NCI-H446 treated with DMSO at 0.1 percent for 48 hours (cell line): Measurements from ENCODE around the gene CBL.
"Not testable (repeated sequence)": the region's sequence is repeated elsewhere in the genome, so short reads cannot be mapped to it uniquely, and the experiment has no call there.

Experiments used
- DNase-seq: peaks from one replicate; lab custom pipeline; 2025; lab: John Stamatoyannopoulos, UW

Gene CBL

GRCh38 chr11:119205574-119206510, at the start of gene CBL:
TSS of gene CBL (plus strand) at chr11:119206339. CDS start at chr11:119206418, 79 bp downstream.
- DNase-seq, result peak; percentile 74

- DNase-seq, result no peak
Measured at GRCh38 chr11:119156496-119156895, 49.6 kb upstream of the CBL start.

DNA sequence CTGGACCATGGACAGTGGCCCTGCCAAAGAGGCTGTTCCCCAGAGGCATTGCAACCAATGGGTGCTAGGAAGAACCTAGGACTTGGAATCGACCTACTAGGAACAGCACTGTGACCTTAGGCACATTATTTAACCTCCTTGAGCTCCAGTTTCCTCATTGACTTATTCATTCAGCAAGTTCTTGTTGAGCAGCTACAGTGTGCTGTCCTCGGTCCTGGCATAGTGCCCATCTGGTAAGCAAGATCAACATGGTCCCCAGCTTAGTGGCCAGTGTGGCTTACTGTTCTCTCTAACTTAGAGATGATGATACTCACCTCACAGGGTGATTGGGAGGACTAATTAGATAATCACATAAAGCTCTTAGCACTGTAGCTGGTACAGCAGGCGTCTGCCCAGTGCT, 49.1 kb upstream of the CBL start:
- DNase-seq, result no peak

DNA sequence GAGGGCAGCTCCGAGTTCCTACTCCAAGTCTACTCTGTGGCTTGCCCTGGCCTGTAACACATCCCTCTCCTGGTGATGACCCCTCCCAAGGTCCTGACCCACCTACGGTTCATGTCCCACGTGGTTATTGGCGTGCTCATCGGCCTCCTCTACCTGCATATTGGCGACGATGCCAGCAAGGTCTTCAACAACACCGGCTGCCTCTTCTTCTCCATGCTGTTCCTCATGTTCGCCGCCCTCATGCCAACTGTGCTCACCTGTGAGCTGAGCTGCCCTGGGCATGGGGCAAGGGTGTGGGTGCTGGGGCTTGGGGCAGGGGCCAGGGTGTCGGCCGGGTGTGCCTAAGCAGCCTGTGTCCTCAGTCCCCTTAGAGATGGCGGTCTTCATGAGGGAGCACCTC, 47.7 kb upstream of the CBL start:
- DNase-seq, result no peak

- DNase-seq, result no peak
Measured at GRCh38 chr11:119160151-119160550, 46.0 kb upstream of the CBL start.

- no peak for DNase-seq
Measured at GRCh38 chr11:119161871-119162270, 44.3 kb upstream of the CBL start.

DNA sequence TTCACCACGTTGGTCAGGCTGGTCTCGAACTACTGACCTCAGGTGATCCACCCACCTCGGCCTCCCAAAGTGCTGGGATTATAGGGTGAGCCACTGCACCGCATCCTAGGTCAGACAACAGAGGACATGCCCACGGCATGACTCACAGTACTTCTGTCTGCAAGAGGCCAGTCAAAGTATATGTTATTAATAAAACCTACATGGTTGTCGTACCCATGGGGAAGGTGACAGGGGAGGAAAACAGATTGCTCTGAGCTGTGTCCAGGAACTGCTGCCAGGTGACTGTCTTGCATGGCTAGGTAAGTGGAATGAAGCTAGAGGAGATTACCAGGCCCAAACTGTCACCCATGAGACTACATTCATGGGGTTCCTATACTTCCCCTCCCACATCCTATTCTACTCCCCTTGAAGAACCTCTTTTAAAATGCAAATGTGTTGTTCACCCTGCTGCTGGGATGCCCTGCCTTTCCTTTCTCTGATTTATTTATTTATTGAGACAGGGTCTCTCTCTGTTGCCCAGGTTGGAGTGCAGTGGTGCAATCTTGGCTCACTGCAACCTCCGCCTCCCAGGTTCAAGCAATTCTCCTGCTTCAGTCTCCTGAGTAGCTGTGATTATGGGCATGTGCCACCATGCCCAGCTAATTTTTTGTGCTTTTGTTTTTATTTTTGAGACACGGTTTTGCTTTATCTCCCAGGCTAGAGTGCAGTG, 39.6 kb upstream of the CBL start:
- no peak for DNase-seq

GRCh38 chr11:119167077-119167458, 39.1 kb upstream of the CBL start:
- not testable (repeated sequence) for DNase-seq

DNA sequence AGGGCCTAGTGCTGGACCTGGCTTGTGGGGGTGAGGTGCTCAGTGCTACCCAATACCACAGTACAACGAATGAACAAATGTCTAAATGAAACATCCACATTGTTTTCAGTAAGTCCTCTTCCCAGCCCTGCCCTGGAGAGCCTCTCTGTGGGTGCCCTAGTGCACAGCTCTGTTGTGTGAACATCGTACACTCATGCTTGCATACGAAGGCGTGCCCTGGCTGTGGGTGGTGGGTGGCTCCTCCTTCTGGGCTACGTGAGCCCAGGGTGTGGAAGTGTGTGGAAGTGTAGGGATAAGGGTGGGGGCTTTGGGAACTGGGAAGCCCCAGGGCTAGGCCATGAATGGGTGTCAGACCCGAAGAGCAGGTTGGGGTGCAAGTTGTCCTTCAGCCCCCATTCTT, 38.2 kb upstream of the CBL start:
- no peak for DNase-seq

DNA sequence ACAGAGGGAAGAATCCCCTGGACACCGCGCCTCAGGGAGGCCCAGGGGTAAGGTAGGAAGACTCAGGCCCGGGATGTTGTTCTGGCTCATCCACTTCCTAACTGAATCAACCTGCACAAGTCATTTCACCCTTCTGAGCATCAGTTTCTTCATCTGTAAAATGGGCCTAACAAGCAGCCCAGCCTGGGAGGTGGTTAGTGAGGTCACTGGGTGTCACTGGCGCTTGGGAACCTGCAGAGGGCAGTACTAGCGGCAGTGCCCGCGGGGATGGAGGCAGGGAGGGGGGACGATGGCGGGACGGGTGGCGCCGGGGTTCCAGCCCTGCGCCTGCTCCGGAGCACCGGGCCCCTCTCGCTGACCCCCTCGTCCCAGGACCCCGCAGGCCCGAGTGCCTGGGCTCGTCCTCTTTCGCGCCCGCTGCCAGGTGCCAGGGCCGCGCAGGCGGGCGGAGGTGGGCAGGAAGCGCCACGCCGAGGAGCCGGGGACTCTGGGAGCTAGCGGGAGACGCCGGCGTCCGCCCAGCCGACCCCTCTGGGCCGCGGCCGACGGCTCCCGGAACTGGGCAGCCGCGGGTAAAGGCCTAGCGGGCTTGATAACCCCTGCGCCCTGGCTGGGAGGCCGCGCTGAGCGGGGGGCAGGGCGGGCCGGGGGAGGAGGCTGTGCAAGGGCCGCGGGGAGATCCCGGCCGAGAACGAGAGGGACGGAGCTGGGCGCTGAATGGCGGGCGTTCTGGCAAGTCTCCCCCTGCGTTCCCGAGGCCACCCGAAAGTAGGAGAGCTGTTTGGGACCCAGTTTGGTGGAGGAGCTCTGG, 37.5 kb upstream of the CBL start, which contains the start of gene NLRX1:
Gene NLRX1 (plus strand): TSS at position 255 of the 811 bp plus-strand sequence. CDS start 2,679 bp downstream, outside the sequence.
- DNase-seq, result peak; percentile 24

GRCh38 chr11:119169282-119169719, 36.8 kb upstream of the CBL start:
- DNase-seq, result no peak

- DNase-seq, result no peak
Measured at GRCh38 chr11:119172513-119172912, 33.6 kb upstream of the CBL start.

GRCh38 chr11:119173453-119173852, 32.7 kb upstream of the CBL start:
- DNase-seq, result no peak

- DNase-seq, result no peak
Measured at GRCh38 chr11:119175493-119176077, 30.6 kb upstream of the CBL start.

- DNase-seq, result no peak
Measured at GRCh38 chr11:119178166-119178680, 27.9 kb upstream of the CBL start.

DNA sequence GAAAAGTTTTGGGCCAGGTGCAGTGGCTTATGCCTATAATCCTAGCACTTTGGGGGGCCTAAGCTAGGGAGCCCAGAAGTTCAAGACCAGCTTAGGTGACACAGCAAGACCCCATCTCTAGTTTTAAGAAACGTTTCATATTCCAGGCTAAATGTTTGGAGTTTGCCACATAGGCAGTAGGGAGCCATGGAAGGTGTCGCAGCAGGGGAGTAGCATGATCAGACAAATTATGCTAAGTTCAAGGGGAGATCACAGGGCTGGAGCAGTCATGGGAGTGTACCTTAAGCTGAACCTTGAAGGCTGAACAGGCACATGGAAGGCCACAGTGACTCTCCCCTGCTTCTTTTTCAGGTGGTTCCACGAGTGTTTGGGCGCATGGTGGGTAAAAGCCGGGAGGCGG, 26.8 kb upstream of the CBL start:
- DNase-seq, result no peak

- DNase-seq, result no peak
Measured at GRCh38 chr11:119179983-119180382, 26.2 kb upstream of the CBL start.

DNA sequence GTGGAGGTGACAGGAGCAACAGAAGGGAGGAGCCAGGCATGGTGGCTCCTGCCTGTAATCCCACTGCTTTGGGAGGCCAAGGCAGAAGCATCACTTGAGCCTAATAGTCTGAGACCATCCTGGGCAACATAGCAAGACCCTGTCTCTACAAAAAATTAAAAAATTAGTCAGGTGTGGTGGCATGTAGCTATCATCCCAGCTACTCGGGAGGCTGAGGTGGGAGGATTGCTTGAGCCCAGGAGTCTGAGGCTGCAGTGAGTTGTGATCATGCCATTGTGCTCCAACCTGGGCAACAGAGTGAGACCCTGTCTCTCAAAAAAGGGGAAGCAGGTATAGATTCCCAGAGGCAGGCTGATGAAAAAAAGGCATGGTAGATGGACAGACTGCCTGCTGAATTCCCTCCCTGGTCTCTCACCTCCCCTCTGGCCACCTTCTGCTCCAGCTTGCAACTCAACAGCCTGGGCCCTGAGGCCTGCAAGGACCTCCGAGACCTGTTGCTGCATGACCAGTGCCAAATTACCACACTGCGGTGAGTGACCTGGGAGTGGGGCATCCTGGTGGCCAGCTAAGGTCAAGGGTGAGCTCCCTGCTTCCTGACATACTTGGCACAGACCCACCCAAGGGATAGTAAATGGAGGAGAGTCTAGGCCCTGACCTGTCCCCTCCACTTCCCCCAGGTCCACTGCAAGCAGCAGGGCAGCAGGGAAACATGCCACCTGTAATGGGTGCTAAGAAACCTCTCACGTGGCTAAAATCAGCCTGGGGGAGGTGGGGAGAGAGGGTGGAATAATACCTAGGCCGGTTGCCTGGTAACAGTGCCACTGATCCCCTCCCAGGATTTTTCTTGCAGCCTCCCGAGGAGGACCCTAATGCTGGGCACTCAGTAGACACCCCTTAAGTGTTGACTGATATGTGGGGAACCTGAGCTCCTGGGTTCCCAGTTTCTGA, 25.1 kb upstream of the CBL start:
- DNase-seq, result no peak

- no peak for DNase-seq
Measured at GRCh38 chr11:119181677-119182412, 24.3 kb upstream of the CBL start.

DNA sequence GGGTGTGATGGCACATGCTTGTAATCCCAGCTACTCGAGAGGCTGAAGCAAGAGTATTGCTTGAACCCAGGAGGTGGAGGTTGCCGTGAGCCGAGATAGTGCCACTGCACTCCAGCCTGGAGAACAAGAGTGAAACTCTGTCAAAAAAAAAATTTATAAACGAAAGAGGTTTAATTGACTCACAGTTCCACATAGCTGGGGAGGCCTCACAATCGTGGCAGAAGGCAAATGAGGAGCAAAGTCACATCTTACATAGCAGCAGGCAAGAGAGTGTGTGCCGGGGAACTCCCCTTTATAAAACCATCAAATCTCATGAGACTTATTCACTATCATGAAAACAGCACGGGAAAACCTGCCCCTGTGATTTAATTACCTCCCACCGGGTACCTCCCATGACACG, 21.7 kb upstream of the CBL start:
- not testable (repeated sequence) for DNase-seq
